Ureter (tissue), 1 donor: ENCODE measurements around the gene GARIN1A. TPM values are rescaled to one million over a fixed set of nuclear protein-coding genes. Genes with fewer than 3 reads are reported as not detected.
"Not testable (repeated sequence)": the region's sequence is repeated elsewhere in the genome, so short reads cannot be mapped to it uniquely, and the experiment has no call there.

Source experiments
- DNase-seq: peaks from one replicate; pipeline ENCODE4 v3.0.0-alpha.2; 2020; ENCODE audit warnings: low spot score
- total RNA-seq: library from RNA; stranded (reverse); gene quantifications from one replicate; pipeline ENCODE4 v1.2.4, GENCODE V29; 2023
- donor health status: DM: yes; HTN: yes; CAD: no.

GARIN1A gene
- total RNA-seq, 1 donor from 2014 or later: 6.4 TPM

DNA sequence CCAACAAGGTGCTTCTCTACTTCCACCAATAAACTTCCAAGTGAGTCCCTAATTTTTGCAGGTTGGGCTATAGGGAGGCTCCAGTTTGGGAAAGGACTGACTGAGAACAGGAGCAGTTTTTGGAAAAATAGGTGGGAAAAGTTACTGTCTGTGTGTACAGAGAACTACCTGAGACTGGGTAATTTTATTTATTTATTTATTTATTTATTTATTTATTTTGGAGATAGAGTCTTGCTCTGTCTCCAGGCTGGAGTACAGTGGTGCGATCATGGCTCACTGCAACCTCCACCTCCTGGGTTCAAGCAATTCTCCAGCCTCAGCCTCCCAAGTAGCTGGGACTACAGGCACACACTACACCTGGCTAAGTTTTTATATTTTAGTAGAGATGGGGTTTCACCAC lies 11.2 kb downstream of the GARIN1A start:
- DNase-seq: not testable (repeated sequence)

GRCh38 chr7:128683738-128684137 lies 11.6 kb downstream of the GARIN1A start:
- not testable (repeated sequence) for DNase-seq

GRCh38 chr7:128687131-128687530 lies 15.0 kb downstream of the GARIN1A start:
- no peak for DNase-seq

DNA sequence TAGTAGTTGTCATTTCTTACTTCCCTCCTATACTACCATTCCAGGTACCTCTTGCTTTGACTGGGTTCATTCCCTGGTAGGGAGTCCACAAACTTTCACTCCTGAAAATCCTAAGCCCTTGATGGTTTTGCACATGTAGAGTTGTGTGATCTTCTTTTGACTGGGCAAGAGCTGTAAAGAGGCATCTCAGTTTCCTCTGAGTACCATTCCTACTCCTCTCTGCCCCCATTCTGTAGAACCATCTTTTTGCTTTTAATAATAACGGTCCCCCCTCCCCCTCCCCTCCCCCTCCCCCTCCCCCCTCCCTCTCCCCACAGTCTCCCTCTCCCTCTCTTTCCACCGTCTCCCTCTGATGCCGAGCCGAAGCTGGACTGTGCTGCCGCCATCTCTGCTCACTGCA lies 16.4 kb downstream of the GARIN1A start:
- DNase-seq: no peak

DNA sequence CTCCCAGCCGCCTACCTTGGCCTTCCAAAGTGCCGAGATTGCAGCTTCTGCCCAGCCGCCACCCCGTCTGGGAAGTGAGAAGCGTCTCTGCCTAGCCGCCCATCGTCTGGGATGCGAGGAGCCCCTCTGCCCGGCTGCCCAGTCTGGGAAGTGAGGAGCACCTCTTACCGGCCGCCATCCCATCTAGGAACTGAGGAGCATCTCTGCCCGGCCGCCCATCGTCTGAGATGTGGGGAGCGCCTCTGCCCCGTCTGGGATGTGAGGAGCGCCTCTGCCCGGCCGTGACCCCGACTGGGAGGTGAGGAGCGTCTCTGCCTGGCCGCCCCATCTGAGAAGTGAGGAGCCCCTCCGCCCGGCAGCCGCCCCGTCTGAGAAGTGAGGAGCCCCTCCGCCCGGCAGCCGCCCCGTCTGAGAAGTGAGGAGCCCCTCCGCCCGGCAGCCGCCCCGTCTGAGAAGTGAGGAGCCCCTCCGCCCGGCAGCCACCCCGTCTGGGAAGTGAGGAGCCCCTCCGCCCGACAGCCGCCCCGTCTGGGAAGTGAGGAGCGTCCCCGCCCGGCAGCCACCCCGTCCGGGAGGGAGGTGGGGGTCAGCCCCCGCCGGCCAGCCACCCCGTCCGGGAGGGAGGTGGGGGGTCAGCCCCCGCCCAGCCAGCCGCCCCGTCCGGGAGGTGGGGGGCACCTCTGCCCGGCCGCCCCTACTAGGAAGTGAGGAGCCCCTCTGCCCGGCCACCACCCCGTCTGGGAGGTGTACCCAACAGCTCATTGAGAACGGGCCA lies 17.3 kb downstream of the GARIN1A start:
- not testable (repeated sequence) for DNase-seq

DNA sequence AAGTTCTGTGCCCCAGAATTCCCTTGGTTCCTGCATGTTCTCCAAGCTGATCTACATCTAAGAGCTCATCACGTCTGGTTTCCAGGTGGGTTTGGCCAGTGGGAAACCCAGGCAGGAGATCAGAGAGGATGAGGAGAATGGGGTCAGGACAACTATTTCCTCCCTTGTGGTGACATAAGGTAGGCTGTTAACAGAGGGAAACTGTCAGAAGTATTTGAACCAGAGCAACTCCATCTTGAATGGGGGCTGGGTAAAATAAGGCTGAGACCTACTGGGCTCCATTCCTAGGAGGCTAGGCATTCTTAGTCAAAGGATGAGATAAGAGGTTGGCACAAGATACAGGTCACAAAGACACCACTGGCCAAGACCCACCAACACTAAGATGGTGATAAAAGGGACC lies 19.1 kb downstream of the GARIN1A start:
- no peak for DNase-seq

GRCh38 chr7:128692623-128693270 lies 20.7 kb downstream of the GARIN1A start:
- DNase-seq: no peak

DNA sequence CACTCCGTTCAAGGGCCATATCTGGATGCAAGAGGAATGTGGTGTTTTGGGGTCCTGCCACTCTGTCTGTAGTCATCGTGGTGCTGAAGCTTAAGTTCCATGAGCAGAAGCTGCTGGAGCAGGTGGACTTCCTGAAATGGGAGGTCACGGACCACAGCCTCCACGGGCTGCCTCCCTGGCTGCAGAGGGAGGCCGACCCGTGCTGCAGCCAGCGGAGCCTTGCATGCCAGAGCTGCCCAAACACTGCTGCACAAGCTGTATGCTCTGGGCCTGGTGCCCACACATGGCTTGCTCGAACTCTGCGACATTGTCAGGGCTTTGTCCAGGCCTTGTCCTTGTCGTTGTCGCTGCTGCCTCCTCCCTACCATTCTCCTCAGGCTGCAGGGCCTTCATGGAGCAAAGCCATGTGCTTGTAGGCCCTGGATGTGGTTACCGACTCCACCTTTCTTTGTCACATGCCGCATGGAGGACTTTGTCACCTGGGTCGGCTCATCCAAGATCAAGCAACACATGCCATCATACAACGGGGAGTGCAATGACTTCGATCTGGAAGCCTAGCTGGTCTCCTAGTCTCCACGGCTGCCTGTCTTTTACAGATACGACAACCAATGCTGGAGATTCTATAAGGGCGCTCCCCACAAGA lies 21.4 kb downstream of the GARIN1A start:
- DNase-seq: no peak

DNA sequence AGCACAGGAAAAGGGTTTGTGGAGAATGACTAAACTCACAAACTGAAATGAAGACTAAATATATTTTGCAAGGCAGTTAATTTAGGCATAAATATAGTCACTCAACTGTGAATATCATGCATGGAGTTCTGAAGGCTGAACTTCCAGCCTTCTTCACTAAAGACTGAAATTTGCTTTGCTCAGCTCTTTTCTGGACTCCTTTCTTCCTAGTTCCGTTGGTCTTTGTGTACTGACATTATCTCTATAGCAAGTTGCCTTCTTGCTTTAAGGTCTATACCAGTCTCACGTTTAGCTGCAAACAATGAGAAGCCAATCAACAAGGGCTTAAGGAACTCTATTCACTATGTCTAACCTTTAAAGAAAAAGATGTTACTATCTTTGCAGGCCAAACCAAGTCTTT lies 22.6 kb downstream of the GARIN1A start:
- DNase-seq: no peak

GRCh38 chr7:128697302-128697905 lies 25.3 kb downstream of the GARIN1A start:
- peak; percentile 49 for DNase-seq

- no peak for DNase-seq
Measured at GRCh38 chr7:128699196-128699712, 27.2 kb downstream of the GARIN1A start.

- DNase-seq: no peak
Measured at GRCh38 chr7:128699895-128700294, 27.8 kb downstream of the GARIN1A start.

- no peak for DNase-seq
Measured at GRCh38 chr7:128701062-128701785, 29.1 kb downstream of the GARIN1A start.

DNA sequence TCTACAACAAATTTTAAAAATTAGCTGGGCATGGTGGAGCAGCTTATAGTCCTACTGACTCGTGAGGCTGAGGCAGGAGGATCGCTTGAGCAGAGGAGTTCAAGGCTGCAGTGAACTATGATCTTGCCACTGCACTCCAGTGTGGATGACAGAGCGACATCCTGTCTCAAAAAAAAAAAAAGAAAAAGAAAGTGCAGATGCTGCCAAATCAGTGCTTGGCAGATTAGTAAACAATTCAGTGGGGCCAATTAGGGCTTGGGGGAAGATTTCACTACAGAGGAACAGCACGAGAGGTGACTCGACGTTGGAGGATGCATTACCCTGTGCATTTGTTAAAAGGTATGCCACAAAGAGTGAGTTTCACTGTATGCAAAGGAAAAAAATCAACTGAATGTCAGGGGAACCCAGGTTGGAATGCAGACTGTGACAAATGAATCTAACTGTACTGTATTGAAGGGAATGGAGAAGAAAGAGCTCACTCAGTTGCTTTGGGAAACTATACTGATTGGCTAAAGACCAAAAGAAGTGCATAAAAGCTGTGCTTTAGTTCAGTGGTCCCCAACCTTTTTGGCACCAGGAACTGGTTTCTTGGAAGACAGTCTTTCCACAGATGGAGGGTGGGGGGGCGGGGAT lies 31.6 kb downstream of the GARIN1A start:
- no peak for DNase-seq

- no peak for DNase-seq
Measured at GRCh38 chr7:128705891-128706333, 33.8 kb downstream of the GARIN1A start.

DNA sequence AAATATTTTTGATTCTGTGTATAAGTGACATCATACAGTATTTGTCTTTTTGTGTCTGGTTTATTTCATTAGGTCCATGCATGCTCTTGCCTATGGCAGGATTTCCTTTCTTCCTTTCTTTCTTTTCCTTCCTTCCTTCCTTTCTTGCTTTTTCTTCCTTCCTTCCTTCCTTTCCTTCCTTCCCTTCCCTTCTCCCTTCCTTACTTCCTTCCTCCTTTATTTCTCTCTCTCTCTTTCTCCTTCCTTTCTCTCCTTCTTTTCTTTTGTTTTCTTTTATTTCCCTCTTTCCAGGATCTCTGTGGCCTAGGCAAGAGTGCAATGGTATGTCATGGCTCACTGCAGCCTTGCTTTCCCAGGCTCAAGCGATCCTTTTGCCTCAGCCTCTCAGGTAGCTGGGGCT lies 35.7 kb downstream of the GARIN1A start:
- no peak for DNase-seq

GRCh38 chr7:128708235-128708634 lies 36.1 kb downstream of the GARIN1A start:
- DNase-seq: no peak

DNA sequence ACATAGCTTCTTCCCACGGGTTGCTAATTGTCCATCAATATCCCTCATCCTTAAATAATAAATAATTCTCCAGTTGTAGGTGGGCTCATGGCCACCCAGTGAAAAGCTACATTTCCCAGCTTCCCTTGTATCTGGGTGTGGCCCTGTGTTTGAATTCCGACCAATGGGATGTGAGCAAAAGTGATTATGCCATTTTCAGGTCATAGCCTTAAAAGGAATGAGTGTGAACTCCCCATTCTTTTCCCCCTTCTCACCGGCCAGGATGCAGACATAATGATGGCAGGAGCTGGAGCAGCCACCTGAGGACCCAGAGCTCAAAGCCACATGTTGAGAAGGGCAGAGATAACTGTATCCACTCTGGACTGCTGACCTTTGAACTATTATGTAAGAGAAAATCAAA lies 36.7 kb downstream of the GARIN1A start:
- no peak for DNase-seq

DNA sequence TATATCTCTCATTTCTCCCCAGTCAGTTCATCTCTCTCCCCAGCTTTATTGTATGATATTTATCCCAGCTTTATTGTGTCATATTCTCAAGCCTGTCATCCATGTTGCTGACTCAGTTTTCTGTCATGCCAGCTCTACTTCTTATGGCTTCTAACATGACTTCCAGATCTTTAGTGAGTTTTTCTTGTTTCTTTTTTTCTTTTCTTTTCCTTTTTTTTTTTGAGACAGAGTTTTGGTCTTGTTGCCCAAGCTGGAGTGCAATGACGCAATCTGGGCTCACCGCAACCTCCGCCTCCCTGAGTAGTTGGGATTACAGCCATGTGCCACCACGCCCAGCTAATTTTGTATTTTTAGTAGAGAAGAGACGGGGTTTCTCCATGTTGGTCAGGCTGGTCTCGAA lies 38.4 kb downstream of the GARIN1A start:
- DNase-seq: no peak

GRCh38 chr7:128713794-128714193 lies 41.7 kb downstream of the GARIN1A start:
- DNase-seq: no peak
